Nephron (organoid): ENCODE measurements around the gene CCDC15.

ENCODE experiments used
- H3K27ac Mint-ChIP-seq, 3 experiments: 2 replicates each; pipeline ENCODE4 v1.8.0; 2020; ENCODE audit warnings: mixed read lengths in 3 of 3, mild to moderate bottlenecking in 2 of 3, moderate library complexity in 1 of 3
- H3K27me3 Mint-ChIP-seq: 2 replicates; pipeline ENCODE4 v1.8.0; 2021; ENCODE audit warnings: low read depth, mild to moderate bottlenecking, moderate library complexity, mixed read lengths
- H3K36me3 Mint-ChIP-seq: 2 replicates; pipeline ENCODE4 v1.8.0; 2020; ENCODE audit warnings: low read depth, mixed read lengths
- H3K4me1 Mint-ChIP-seq: 2 replicates; pipeline ENCODE4 v1.8.0; 2020; ENCODE audit warnings: mixed read lengths
- H3K4me3 Mint-ChIP-seq, 3 experiments: 2 replicates each; pipeline ENCODE4 v1.8.0; 2020; ENCODE audit warnings: mild to moderate bottlenecking in 3 of 3, mixed read lengths in 3 of 3, moderate library complexity in 2 of 3
- H3K9me3 Mint-ChIP-seq: 2 replicates; pipeline ENCODE4 v1.8.0; 2020; ENCODE audit warnings: mixed read lengths
- TF ChIP-seq, protein P1 (sequence below), 3 experiments: fragments of 200-600 bp; sonication (generic); IDR thresholded peaks; one replicate each; pipeline ENCODE4 v1.5.0; 2021; ENCODE audit warnings: antibody characterized with exemption in 3 of 3; ENCODE audit not compliant: unreplicated experiment in 3 of 3

The CCDC15 gene

DNA sequence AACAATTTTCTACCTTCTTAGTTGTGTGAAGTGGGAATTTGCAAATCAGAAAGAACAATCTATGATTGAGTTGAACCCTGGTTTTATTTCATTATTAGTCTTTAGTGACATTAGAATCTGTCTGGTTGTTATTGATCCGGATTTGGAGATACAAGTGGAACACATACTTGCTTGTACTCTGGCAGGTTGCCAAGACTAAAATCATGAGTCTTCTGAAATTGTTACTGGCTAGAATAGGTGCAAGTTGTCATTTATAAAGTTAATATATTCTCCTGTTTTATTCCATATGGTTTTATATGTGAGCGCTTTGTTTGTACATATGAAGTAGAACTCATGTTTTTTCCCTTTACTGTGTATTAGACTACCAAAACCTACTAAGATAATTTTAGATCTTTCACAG, 23.0 kb downstream of the CCDC15 start:
- Mint-ChIP-seq H3K4me3 (no peak overlapping the region), H3K4me1 (no peaks in the 10 kb centered on the region), H3K9me3 (peaks cover 23% of the 10 kb centered on the region), H3K27ac (no peak overlapping the region), H3K36me3 (peaks cover 35% of the 10 kb centered on the region), H3K27me3 (no peaks in the 10 kb centered on the region)
- TF ChIP-seq, protein P1, sequence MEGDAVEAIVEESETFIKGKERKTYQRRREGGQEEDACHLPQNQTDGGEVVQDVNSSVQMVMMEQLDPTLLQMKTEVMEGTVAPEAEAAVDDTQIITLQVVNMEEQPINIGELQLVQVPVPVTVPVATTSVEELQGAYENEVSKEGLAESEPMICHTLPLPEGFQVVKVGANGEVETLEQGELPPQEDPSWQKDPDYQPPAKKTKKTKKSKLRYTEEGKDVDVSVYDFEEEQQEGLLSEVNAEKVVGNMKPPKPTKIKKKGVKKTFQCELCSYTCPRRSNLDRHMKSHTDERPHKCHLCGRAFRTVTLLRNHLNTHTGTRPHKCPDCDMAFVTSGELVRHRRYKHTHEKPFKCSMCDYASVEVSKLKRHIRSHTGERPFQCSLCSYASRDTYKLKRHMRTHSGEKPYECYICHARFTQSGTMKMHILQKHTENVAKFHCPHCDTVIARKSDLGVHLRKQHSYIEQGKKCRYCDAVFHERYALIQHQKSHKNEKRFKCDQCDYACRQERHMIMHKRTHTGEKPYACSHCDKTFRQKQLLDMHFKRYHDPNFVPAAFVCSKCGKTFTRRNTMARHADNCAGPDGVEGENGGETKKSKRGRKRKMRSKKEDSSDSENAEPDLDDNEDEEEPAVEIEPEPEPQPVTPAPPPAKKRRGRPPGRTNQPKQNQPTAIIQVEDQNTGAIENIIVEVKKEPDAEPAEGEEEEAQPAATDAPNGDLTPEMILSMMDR (IDR thresholded peaks at IDR 0.05; ENCODE audit: unreplicated experiment in 3 of 3): no peak

GRCh38 chr11:124978316-124978715, 24.3 kb downstream of the CCDC15 start:
- Mint-ChIP-seq H3K36me3 (peaks cover 49% of the 10 kb centered on the region), H3K4me3 (no peak overlapping the region), H3K27me3 (peaks cover under 1% of the 10 kb centered on the region), H3K27ac (no peak overlapping the region), H3K9me3 (peaks cover 36% of the 10 kb centered on the region), H3K4me1 (no peaks in the 10 kb centered on the region)
- TF ChIP-seq, protein P1 (IDR thresholded peaks at IDR 0.05; ENCODE audit: unreplicated experiment in 3 of 3): no peak

DNA sequence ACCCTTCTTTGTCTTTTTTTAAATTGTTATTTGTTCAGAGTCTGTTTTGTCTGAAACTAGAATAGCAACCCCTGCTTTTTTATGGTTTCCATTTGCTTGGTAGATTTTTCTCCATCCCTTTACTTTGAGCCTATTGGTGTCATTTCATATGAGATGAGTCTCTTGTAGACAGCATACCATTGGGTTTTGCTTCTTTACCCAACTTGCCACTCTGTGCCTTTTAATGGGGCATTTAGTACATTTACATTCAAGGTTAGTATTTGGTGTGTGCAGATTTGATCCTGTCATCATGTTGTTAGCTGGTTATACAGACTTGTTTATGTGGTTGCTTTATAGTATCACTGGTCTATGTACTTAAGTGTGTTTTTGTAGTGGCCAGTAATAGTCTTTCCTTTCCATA, 28.0 kb downstream of the CCDC15 start:
- Mint-ChIP-seq H3K4me3 (no peak overlapping the region), H3K36me3 (peaks cover 54% of the 10 kb centered on the region), H3K9me3 (peaks cover 41% of the 10 kb centered on the region), H3K27ac (no peak overlapping the region), H3K4me1 (no peaks in the 10 kb centered on the region), H3K27me3 (peaks cover 8% of the 10 kb centered on the region)
- TF ChIP-seq, protein P1 (IDR thresholded peaks at IDR 0.05; ENCODE audit: unreplicated experiment in 3 of 3): no peak

GRCh38 chr11:124983674-124984511, 29.9 kb downstream of the CCDC15 start:
- peaks cover 41% of the 10 kb centered on the region for H3K9me3 Mint-ChIP-seq
- no peaks in the 10 kb centered on the region for H3K4me1 Mint-ChIP-seq
- peaks cover 8% of the 10 kb centered on the region for H3K27me3 Mint-ChIP-seq
- H3K27ac Mint-ChIP-seq: no peak overlapping the region
- H3K4me3 Mint-ChIP-seq: no peak overlapping the region
- peaks cover 49% of the 10 kb centered on the region for H3K36me3 Mint-ChIP-seq
- TF ChIP-seq, protein P1 (IDR thresholded peaks at IDR 0.05; ENCODE audit: unreplicated experiment in 3 of 3): no peak

DNA sequence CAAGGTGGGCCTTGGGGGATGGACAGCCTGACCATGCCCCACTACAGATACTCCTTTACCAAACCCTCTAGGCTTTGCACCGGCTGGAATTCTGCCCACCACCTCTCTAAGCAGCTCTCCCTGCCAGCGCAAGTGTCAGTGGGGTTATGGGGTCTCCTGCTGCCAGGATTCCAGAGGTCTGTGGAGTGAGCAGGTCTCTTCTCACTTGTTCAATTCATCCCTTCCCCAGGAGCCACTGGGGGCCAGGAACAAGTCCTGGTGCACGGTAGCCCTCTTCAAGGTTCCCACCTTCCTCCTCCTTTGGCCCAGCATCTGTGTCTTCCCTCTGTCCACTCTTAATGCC, 30.5 kb downstream of the CCDC15 start:
- Mint-ChIP-seq H3K27ac (no peak overlapping the region), H3K27me3 (peaks cover 8% of the 10 kb centered on the region), H3K4me1 (no peaks in the 10 kb centered on the region), H3K4me3 (no peak overlapping the region), H3K36me3 (peaks cover 49% of the 10 kb centered on the region), H3K9me3 (peaks cover 35% of the 10 kb centered on the region)
- TF ChIP-seq, protein P1 (IDR thresholded peaks at IDR 0.05; ENCODE audit: unreplicated experiment in 3 of 3): no peak

GRCh38 chr11:124987096-124987495, 33.1 kb downstream of the CCDC15 start:
- TF ChIP-seq, protein P1 (IDR thresholded peaks at IDR 0.05; ENCODE audit: unreplicated experiment in 3 of 3): no peak
- Mint-ChIP-seq H3K27ac (no peak overlapping the region), H3K4me1 (no peaks in the 10 kb centered on the region), H3K9me3 (peaks cover 17% of the 10 kb centered on the region), H3K36me3 (peaks cover 32% of the 10 kb centered on the region), H3K27me3 (peaks cover 8% of the 10 kb centered on the region), H3K4me3 (no peak overlapping the region)
